GM19468 (cell line): ENCODE data around the gene PIGC.
A peak's percentile ranks its signal among the peaks of the same experiment; 100 is the strongest.

Experiments used
- ATAC-seq: cut with Tn5 transposase; IDR thresholded peaks from one replicate; pipeline ENCODE4 v1.9.1; 2021; ENCODE audit warnings: mild to moderate bottlenecking, moderate library complexity, moderate number of reproducible peaks; ENCODE audit not compliant: unreplicated experiment; ENCODE audit errors: extremely low read depth

Gene PIGC

DNA sequence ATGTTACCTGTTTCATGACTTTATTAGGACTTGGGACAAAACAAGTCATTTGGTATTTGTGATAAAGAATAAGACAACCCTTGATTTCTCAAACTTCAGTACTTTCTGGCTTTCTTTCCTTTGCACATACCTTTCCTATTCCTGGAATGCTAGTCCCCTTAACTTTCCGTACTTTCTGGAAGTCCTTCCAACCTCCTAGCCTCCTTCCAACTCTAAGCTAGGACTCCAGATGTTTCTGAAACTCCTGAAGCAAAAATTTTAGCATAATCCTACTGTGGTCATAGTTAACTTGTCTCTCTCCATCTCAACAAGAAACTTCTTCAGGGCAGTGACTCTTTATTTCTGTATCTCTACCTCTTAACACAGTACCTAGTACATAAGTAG lies 43.2 kb downstream of the PIGC start:
- ATAC-seq, result no peak

DNA sequence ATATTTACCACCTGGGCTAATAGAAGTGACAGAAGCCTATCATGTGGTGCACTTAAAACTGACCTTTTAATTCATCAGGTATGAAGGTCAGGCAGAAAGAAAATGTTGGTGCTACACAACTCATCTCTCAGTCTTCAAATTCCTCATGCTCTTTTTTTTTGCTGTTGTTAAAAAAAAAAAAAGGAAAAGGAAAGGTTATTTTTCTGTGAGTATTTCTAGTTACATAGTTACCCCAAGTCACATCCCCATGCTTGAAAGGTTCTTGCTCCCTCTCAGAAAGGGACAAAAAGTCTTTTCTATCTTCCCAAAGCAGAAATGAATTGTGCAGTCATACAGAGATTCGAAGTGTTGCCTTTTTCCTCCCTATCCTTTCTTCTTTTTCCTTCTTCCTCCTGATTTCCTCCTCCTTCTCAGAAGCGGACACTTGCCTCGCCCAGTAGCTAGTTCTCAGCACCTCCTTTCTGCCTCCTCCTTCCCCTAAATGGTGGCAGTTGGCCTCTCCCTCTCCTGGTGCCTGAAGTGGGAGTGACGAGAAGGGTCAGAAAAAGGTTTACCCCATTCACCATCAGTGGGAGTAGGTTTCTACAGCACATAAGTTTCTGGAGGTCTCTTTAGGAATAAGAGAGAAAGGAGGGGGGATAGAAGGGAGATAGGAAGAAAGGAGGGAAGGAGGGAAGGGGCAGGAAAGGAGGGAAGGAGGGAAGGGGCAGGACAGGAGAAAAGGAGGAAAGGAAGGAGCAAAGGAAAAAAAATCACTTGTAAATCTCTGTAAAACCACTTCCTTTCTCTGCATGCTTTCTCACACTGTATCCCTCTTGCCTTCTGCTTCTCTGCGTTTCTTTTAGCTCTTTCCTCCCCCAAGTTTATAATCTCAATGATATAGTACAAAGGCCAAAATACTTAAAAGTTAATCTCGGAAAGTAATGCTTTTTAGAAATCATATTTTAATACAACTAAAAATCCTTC lies 43.8 kb downstream of the PIGC start:
- no peak for ATAC-seq

GRCh38 chr1:172398970-172399755 lies 44.7 kb downstream of the PIGC start:
- no peak for ATAC-seq

DNA sequence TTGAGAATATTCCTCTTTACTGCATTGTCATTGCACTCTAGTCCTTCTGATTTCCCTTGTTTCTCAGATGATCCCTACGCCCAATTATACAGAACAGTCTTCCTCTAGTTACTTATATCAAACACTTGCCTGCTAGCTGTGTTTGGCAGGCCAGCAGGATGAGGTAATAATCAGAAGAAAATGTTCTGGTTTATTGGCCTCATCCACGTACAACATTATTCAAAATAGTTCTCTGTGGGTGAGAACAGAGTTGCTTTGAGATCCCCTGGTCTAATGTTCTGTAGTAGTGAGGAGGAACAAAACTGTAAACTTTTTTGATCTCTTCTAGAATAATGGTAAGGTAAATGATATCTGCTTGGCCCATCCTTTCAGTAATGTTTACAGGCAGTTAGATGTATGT lies 45.7 kb downstream of the PIGC start:
- no peak for ATAC-seq

DNA sequence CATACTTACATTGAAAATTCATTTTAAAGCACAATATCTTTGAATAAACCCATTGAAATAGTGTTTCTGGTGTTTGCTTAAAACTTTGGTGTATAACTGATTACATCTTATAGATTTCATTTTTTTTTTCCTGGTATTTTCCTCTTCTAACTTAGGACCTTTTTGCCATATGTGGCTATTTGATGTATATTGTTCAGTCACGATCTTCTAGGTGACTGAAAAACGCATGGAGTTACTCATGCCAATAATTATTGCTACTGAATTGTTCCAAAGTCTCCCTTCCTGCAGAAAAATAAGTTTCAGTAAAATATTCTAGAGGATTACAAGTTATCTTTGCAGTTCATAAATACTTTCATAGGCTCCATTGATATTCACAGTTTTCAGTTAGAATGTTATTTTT lies 46.2 kb downstream of the PIGC start:
- no peak for ATAC-seq

GRCh38 chr1:172397221-172397620 lies 46.6 kb downstream of the PIGC start:
- ATAC-seq, result no peak

GRCh38 chr1:172395576-172395975 lies 48.3 kb downstream of the PIGC start:
- no peak for ATAC-seq

DNA sequence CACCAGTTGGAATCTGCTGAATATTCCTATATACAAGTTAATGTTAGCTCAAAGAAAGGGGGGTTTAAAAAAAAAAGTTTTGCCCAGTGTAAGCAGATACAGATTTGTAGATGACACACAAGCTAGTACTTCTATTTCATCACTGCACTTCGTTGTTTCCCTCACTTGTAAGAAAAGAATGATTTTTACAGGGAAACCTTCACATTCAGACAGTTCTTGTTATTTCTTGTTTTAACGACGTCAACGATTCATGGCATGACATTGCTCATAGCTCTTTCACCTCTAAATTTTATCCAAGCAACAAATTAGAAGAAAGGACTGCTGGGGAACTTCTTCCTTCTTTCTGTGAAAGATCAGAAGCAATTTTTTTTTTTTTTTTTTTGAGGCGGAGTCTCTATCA lies 49.1 kb downstream of the PIGC start:
- no peak for ATAC-seq

GRCh38 chr1:172394141-172394751 lies 49.6 kb downstream of the PIGC start:
- ATAC-seq, result peak; percentile 60

DNA sequence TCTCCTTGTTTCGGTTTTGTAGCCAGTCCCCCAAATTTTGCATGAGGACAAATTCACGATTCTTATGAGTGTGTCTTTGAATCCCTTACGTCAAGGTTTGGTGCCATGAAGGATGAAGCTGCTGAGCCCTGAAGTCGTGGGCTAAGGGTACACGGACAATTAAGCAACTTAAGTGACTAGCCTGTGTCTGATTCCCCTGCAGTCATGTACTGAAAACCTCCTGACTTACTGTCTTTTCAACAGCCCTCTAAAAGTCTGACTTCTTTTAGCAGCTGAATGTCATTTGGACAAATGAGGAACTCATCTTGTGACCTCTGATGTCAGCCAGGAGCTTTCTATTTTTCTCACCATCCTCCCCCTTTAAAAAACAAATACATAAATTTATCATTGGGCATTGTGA lies 50.5 kb downstream of the PIGC start:
- no peak for ATAC-seq

GRCh38 chr1:172391976-172392375 lies 51.9 kb downstream of the PIGC start:
- ATAC-seq, result no peak
